ENCODE measurements around the gene PTPRD.

PTPRD gene

GRCh38 chr9:8880060-8880459 lies 1732.7 kb downstream of the PTPRD start:
- peak in 1 of 3 experiments; percentile 16 for DNase-seq

GRCh38 chr9:8879284-8879683 lies 1733.5 kb downstream of the PTPRD start:
- DNase-seq = no peak

GRCh38 chr9:8877753-8878494 lies 1734.9 kb downstream of the PTPRD start:
- DNase-seq = no peak

- DNase-seq = no peak
These were observed 1736.5 kb downstream of the PTPRD start for GRCh38 chr9:8876303-8876702.

GRCh38 chr9:8874482-8874881 lies 1738.3 kb downstream of the PTPRD start:
- no peak for DNase-seq

- DNase-seq = no peak
These were observed 1740.0 kb downstream of the PTPRD start for GRCh38 chr9:8872802-8873201.

GRCh38 chr9:8871796-8872445 lies 1740.9 kb downstream of the PTPRD start:
- no peak for DNase-seq

GRCh38 chr9:8871396-8871795 lies 1741.4 kb downstream of the PTPRD start:
- no peak for DNase-seq

GRCh38 chr9:8869812-8870211 lies 1743.0 kb downstream of the PTPRD start:
- DNase-seq = no peak

GRCh38 chr9:8868632-8869031 lies 1744.2 kb downstream of the PTPRD start:
- DNase-seq = no peak

- no peak for DNase-seq
These were observed 1745.7 kb downstream of the PTPRD start for GRCh38 chr9:8867148-8867547.

GRCh38 chr9:8864545-8864896 lies 1748.3 kb downstream of the PTPRD start:
- no peak for DNase-seq

GRCh38 chr9:8863886-8864544 lies 1748.8 kb downstream of the PTPRD start:
- DNase-seq = no peak

GRCh38 chr9:8863069-8863468 lies 1749.7 kb downstream of the PTPRD start:
- peak in 2 of 3 experiments; percentile 14 to 61 for DNase-seq

GRCh38 chr9:8860925-8861324 lies 1751.9 kb downstream of the PTPRD start:
- DNase-seq = no peak

- no peak for DNase-seq
These were observed 1752.7 kb downstream of the PTPRD start for GRCh38 chr9:8860086-8860485.

GRCh38 chr9:8859416-8859815 lies 1753.4 kb downstream of the PTPRD start:
- DNase-seq = peak in 2 of 3 experiments; percentile 1 to 52

- DNase-seq = no peak
These were observed 1754.1 kb downstream of the PTPRD start for GRCh38 chr9:8858596-8859161.

GRCh38 chr9:8857926-8858595 lies 1754.7 kb downstream of the PTPRD start:
- peak in 2 of 3 experiments; percentile 72 to 73 for DNase-seq

GRCh38 chr9:8857068-8857925 lies 1755.5 kb downstream of the PTPRD start:
- DNase-seq = peak; percentile 13 to 74 (median 73)

GRCh38 chr9:8856396-8857067 lies 1756.3 kb downstream of the PTPRD start:
- peak in 2 of 3 experiments; percentile 17 to 48 for DNase-seq
